IMR-90 (cell line): ENCODE results near the gene DYRK1B. TPM values are rescaled to one million over a fixed set of nuclear protein-coding genes. Genes with fewer than 3 reads are reported as not detected.

Source experiments
- ATAC-seq: fragments of 200-7000 bp; cut with Tn5 transposase; 2 replicates; pipeline ENCODE4 v1.9.1; 2020; ENCODE audit warnings: low read depth, mild to moderate bottlenecking, moderate library complexity
- BruUV-seq: library from RNA; stranded (reverse); fragments of 400-500 nt; replicated peaks from 2 replicates; lab custom pipeline; 2021; lab: Mats Ljungman, UMichigan
- CTCF ChIA-PET: fragments of 300-600 bp; formaldehyde crosslinking; extraction: SDS; loops from one replicate; lab custom pipeline; 2021; ENCODE audit warnings: antibody characterized with exemption; lab: Yijun Ruan, JAX
- POLR2A ChIA-PET: fragments of 300-600 bp; sonication (Branson Sonifier 250); formaldehyde crosslinking; loops from one replicate; lab custom pipeline; 2022; ENCODE audit warnings: antibody characterized with exemption; ENCODE audit not compliant: unreplicated experiment; lab: Charles Lee
- DNase-seq: peaks from one replicate; pipeline ENCODE4 v3.0.0; 2013
- H2AFZ ChIP-seq: replicated peaks from 2 replicates; pipeline ENCODE3; 2013; ENCODE audit warnings: low read length, mild to moderate bottlenecking; ENCODE audit not compliant: poor library complexity
- H2AK5ac ChIP-seq: 2 replicates; pipeline ENCODE4 v1.6.1; 2013; ENCODE audit warnings: low read depth, low read length, inconsistent platforms
- H2AK9ac ChIP-seq: replicated peaks from 2 replicates; pipeline ENCODE3; 2013; ENCODE audit warnings: mild to moderate bottlenecking, low read depth, low read length, moderate library complexity; ENCODE audit not compliant: poor library complexity
- H2BK120ac ChIP-seq: 2 replicates; pipeline ENCODE4 v1.6.1; 2013; ENCODE audit warnings: low read depth, low read length, inconsistent platforms
- H2BK15ac ChIP-seq: 3 replicates; pipeline ENCODE4 v1.6.1; 2013; ENCODE audit warnings: low read depth, low read length, inconsistent platforms
- H2BK20ac ChIP-seq: 2 replicates; pipeline ENCODE4 v1.6.1; 2013; ENCODE audit warnings: low read depth, mild to moderate bottlenecking, inconsistent platforms, low read length, moderate library complexity
- H2BK5ac ChIP-seq: 2 replicates; pipeline ENCODE4 v1.6.1; 2013; ENCODE audit warnings: mild to moderate bottlenecking, low read depth, low read length, inconsistent platforms; ENCODE audit not compliant: poor library complexity, severe bottlenecking
- H3K14ac ChIP-seq: replicated peaks from 2 replicates; pipeline ENCODE4 v1.6.1; 2013; ENCODE audit warnings: low read depth, low read length, inconsistent platforms
- H3K18ac ChIP-seq: 2 replicates; pipeline ENCODE4 v1.6.1; 2013; ENCODE audit warnings: low read depth, low read length, control low read depth
- H3K23ac ChIP-seq: 2 replicates; pipeline ENCODE4 v1.6.1; 2013; ENCODE audit warnings: low read depth, low read length, inconsistent platforms
- H3K27ac ChIP-seq: 2 replicates; pipeline ENCODE4 v1.5.1; 2013; ENCODE audit warnings: mild to moderate bottlenecking, control low read depth, low read length; ENCODE audit not compliant: insufficient read depth
- H3K27me3 ChIP-seq: 2 replicates; pipeline ENCODE4 v1.6.1; 2013; ENCODE audit warnings: low read length; ENCODE audit not compliant: control insufficient read depth, insufficient read depth
- H3K36me3 ChIP-seq: 2 replicates; pipeline ENCODE4 v1.6.1; 2013; ENCODE audit warnings: low read length, mixed read lengths; ENCODE audit not compliant: control insufficient read depth, insufficient read depth
- H3K4ac ChIP-seq: 2 replicates; pipeline ENCODE4 v1.6.1; 2013; ENCODE audit warnings: low read depth, low read length, inconsistent platforms
- H3K4me1 ChIP-seq: 2 replicates; pipeline ENCODE4 v1.6.1; 2013; ENCODE audit warnings: low read length, mixed read lengths; ENCODE audit not compliant: control insufficient read depth, insufficient read depth
- H3K4me2 ChIP-seq: 2 replicates; pipeline ENCODE4 v1.6.1; 2013; ENCODE audit warnings: low read depth, mild to moderate bottlenecking, control low read depth, low read length, moderate library complexity
- H3K4me3 ChIP-seq: 2 replicates; pipeline ENCODE4 v1.5.1; 2013; ENCODE audit warnings: low read depth, mild to moderate bottlenecking, control low read depth, low read length, moderate library complexity; ENCODE audit not compliant: insufficient read depth
- H3K56ac ChIP-seq: 2 replicates; pipeline ENCODE4 v1.6.1; 2013; ENCODE audit warnings: low read length, inconsistent platforms; ENCODE audit not compliant: insufficient read depth; ENCODE audit errors: extremely low read depth
- H3K79me1 ChIP-seq, 2 experiments: 2 replicates each; pipeline ENCODE4 v1.6.1; 2013; ENCODE audit warnings: low read length in 2 of 2, inconsistent platforms in 1 of 2, low read depth in 1 of 2
- H3K9ac ChIP-seq: 2 replicates; pipeline ENCODE4 v1.6.1; 2013; ENCODE audit warnings: low read depth, low read length, control low read depth
- H3K9me1 ChIP-seq: 2 replicates; pipeline ENCODE4 v1.6.1; 2013; ENCODE audit warnings: low read length, inconsistent platforms; ENCODE audit not compliant: insufficient read depth
- H3K9me3 ChIP-seq: 2 replicates; pipeline ENCODE4 v1.6.1; 2013; ENCODE audit warnings: low read length; ENCODE audit not compliant: control insufficient read depth, insufficient read depth
- H4K20me1 ChIP-seq: 2 replicates; pipeline ENCODE4 v1.6.1; 2013; ENCODE audit warnings: low read length, inconsistent platforms; ENCODE audit not compliant: insufficient read depth
- H4K5ac ChIP-seq: 2 replicates; pipeline ENCODE4 v1.6.1; 2013; ENCODE audit warnings: mild to moderate bottlenecking, low read depth, low read length, control low read depth
- H4K8ac ChIP-seq, 2 experiments: 2 replicates each; pipeline ENCODE4 v1.6.1; 2013; ENCODE audit warnings: low read depth in 2 of 2, low read length in 2 of 2, control low read depth in 1 of 2, inconsistent platforms in 1 of 2
- H4K91ac ChIP-seq: 2 replicates; pipeline ENCODE4 v1.6.1; 2013; ENCODE audit warnings: low read depth, low read length, inconsistent platforms; ENCODE audit not compliant: insufficient read depth
- BHLHE40 ChIP-seq: fragments of 150-350 bp; IDR thresholded peaks from 2 replicates; pipeline ENCODE4 v1.6.1; 2016; ENCODE audit warnings: mild to moderate bottlenecking, low read depth, low read length
- CEBPB ChIP-seq: IDR thresholded peaks from 2 replicates; pipeline ENCODE4 v1.6.1; 2012; ENCODE audit warnings: low read depth, low read length, improper control_type of control experiment
- FOS ChIP-seq: fragments of 150-350 bp; IDR thresholded peaks from 2 replicates; pipeline ENCODE4 v1.6.1; 2016; ENCODE audit warnings: low read depth, low read length
- MAZ ChIP-seq: IDR thresholded peaks from 2 replicates; pipeline ENCODE4 v1.6.1; 2012; ENCODE audit warnings: low read depth, mild to moderate bottlenecking, low read length, improper control_type of control experiment, moderate library complexity, borderline replicate concordance
- NFE2L2 ChIP-seq: fragments of 150-350 bp; IDR thresholded peaks from 2 replicates; pipeline ENCODE4 v1.6.1; 2016; ENCODE audit warnings: low read depth, mild to moderate bottlenecking, low read length
- POLR2A ChIP-seq: IDR thresholded peaks from 2 replicates; pipeline ENCODE4 v1.6.1; 2012; ENCODE audit warnings: mild to moderate bottlenecking, low read depth, low read length
- RAD21 ChIP-seq: IDR thresholded peaks from 2 replicates; pipeline ENCODE4 v1.6.1; 2012; ENCODE audit warnings: low read length, improper control_type of control experiment
- RCOR1 ChIP-seq: IDR thresholded peaks from 2 replicates; pipeline ENCODE4 v1.6.1; 2012; ENCODE audit warnings: mild to moderate bottlenecking, low read length, improper control_type of control experiment; ENCODE audit not compliant: insufficient replicate concordance
- RFX5 ChIP-seq: IDR thresholded peaks from 2 replicates; pipeline ENCODE4 v1.8.0; 2012; ENCODE audit warnings: low read depth, mild to moderate bottlenecking, low read length, moderate library complexity
- SMC3 ChIP-seq: fragments of 150-350 bp; IDR thresholded peaks from 2 replicates; pipeline ENCODE4 v1.6.1; 2016; ENCODE audit warnings: low read depth, mild to moderate bottlenecking, antibody characterized with exemption, low read length, moderate library complexity
- WGBS, 2 experiments: methylation state at CpG; one replicate each; pipeline versions ENCODE4 v1.1.5 to v1.1.7; 2013; ENCODE audit warnings: missing lambda C conversion rate in 2 of 2; ENCODE audit not compliant: insufficient read length in 1 of 2; ENCODE audit errors: extremely low coverage in 2 of 2; 5-methylcytosine and 5-hydroxymethylcytosine counted together
- dilution Hi-C: fragments of 300-500 bp; cut with HindIII; formaldehyde crosslinking; loops from one replicate; pipeline ENCODE4 v1.14.3; 2018; ENCODE audit warnings: low sequenced_read_pairs; ENCODE audit not compliant: unreplicated experiment
- in situ Hi-C: fragments of 300-500 bp; cut with MboI; formaldehyde crosslinking; loops from 3 replicates; pipeline ENCODE4 v1.14.3; 2019; ENCODE audit warnings: low sequenced_read_pairs, inconsistent platforms, mixed read lengths
- intact Hi-C: fragments of 100-400 bp; cut with micrococcal nuclease; formaldehyde crosslinking; loops from 2 replicates; pipeline ENCODE4 v1.10.0; 2022
- polyA plus RNA-seq, 3 experiments: library from polyadenylated mRNA; depleted of rRNA; stranded (reverse); fragments of >200 nt; gene quantifications; 2 replicates each; pipeline ENCODE4 v1.2.3, GENCODE V29; 2012; ENCODE audit warnings: low replicate concordance in 1 of 3
- total RNA-seq: library from RNA; depleted of rRNA; stranded (reverse); fragments of >200 nt; gene quantifications from 2 replicates; pipeline ENCODE4 v1.2.3, GENCODE V29; 2012
- TF ChIP-seq, protein P1 (sequence below): fragments of 150-350 bp; IDR thresholded peaks from 2 replicates; pipeline ENCODE4 v1.6.1; 2016; ENCODE audit warnings: low read depth, mild to moderate bottlenecking, low read length, moderate library complexity, borderline replicate concordance
- TF ChIP-seq, protein P2 (sequence below): fragments of 150-350 bp; IDR thresholded peaks from 2 replicates; pipeline ENCODE4 v1.6.1; 2017; ENCODE audit warnings: mild to moderate bottlenecking, antibody characterized with exemption, low read length, low read depth

Gene DYRK1B
- total and polyA plus RNA-seq, 2 of the 4 experiments (the other 2 are of a cell fraction), result 2.7 to 11.4 TPM

DNA sequence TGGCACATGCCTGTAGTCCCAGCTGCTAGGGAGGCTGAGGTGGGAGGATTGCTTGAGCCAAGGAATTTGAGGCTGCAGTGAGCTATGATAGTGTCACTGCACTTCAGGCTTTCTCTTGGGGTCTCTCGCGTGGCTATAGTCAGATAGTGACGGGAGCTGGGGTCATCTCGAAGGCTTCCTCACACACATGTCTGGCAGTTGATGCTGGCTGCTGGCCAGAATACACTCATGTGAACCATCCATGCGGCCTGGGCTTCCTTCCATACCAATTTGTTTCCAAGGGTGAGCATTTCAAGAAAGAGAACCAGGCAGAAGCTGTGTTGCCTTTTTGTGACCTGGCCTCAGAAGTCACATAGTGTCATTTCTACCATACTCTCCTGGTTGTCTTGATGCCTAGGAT is 28.9 kb downstream of the DYRK1B start:
- H3K27ac ChIP-seq, result no peak overlapping the region
- H2BK15ac ChIP-seq, result no peak overlapping the region
- ChIA-PET CTCF (interaction anchor here (0.8 kb wide), 1 partner anchor 12 kb away, joined by 3 read pairs; no protein-coding TSS in a partner anchor), POLR2A (no interaction called here)
- peak overlapping the region; percentile 1 for H2AFZ ChIP-seq
- no peak overlapping the region for H3K4ac ChIP-seq
- peak; percentile 15 for DNase-seq
- in situ Hi-C loops, result no loop called here
- no peak overlapping the region for H3K23ac ChIP-seq
- no peak overlapping the region for H2BK5ac ChIP-seq
- H3K4me3 ChIP-seq, result no peak overlapping the region
- H3K9me3 ChIP-seq, result peaks cover 2% of the 10 kb centered on the region; the same call in 1 of the 2 replicates
- H3K9ac ChIP-seq, result no peak overlapping the region
- WGBS, 2 experiments, result 0% methylated on average over 1 of the region's 5 CpGs; no CpG with 5 or more reads in 1 of the 2 experiments
- intact Hi-C loops, result no loop called here
- H2BK120ac ChIP-seq, result no peak overlapping the region
- H4K8ac ChIP-seq, result no peak overlapping the region
- H4K91ac ChIP-seq, result no peak overlapping the region
- no peak overlapping the region for H3K14ac ChIP-seq
- TF ChIP-seq RFX5 (no peak), POLR2A (no peak), NFE2L2 (no peak), CEBPB (no peak), RCOR1 (no peak), BHLHE40 (no peak), RAD21 (no peak), FOS (no peak), MAZ (no peak), SMC3 (no peak)
- TF ChIP-seq, protein P1, sequence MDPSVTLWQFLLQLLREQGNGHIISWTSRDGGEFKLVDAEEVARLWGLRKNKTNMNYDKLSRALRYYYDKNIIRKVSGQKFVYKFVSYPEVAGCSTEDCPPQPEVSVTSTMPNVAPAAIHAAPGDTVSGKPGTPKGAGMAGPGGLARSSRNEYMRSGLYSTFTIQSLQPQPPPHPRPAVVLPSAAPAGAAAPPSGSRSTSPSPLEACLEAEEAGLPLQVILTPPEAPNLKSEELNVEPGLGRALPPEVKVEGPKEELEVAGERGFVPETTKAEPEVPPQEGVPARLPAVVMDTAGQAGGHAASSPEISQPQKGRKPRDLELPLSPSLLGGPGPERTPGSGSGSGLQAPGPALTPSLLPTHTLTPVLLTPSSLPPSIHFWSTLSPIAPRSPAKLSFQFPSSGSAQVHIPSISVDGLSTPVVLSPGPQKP, result no peak
- TF ChIP-seq, protein P2, sequence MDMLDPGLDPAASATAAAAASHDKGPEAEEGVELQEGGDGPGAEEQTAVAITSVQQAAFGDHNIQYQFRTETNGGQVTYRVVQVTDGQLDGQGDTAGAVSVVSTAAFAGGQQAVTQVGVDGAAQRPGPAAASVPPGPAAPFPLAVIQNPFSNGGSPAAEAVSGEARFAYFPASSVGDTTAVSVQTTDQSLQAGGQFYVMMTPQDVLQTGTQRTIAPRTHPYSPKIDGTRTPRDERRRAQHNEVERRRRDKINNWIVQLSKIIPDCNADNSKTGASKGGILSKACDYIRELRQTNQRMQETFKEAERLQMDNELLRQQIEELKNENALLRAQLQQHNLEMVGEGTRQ, result no peak
- H4K20me1 ChIP-seq, result no peaks in the 10 kb centered on the region; the same call in 1 of the 2 replicates
- H3K9me1 ChIP-seq, result no peaks in the 10 kb centered on the region
- H2AK9ac ChIP-seq, result no peak overlapping the region
- no peak overlapping the region for H2AK5ac ChIP-seq
- no peak overlapping the region for H3K56ac ChIP-seq
- BruUV-seq, result no TSS peak
- H3K79me1 ChIP-seq, result no peaks in the 10 kb centered on the region
- H3K36me3 ChIP-seq, result no peaks in the 10 kb centered on the region
- no peaks in the 10 kb centered on the region for H3K4me1 ChIP-seq
- no peak overlapping the region for H2BK20ac ChIP-seq
- no peak overlapping the region for H3K18ac ChIP-seq
- peaks cover 9% of the 10 kb centered on the region; the same call in 1 of the 2 replicates for H3K27me3 ChIP-seq
- no peak overlapping the region for H4K5ac ChIP-seq
- no peak overlapping the region for H3K4me2 ChIP-seq
- dilution Hi-C loops, result no loop called here
- ATAC-seq, result no peak
